GM10248 (cell line): ENCODE results near the gene GID4.

Experiments
- CTCF ChIA-PET: fragments of 300-600 bp; sonication (Branson Sonifier 250); formaldehyde crosslinking; extraction: SDS; loops from one replicate; lab custom pipeline; 2021; ENCODE audit warnings: antibody characterized with exemption; lab: Yijun Ruan, JAX
- POLR2A ChIA-PET: fragments of 350-650 bp; sonication (Branson Sonifier 250); formaldehyde crosslinking; extraction: SDS; loops from one replicate; lab custom pipeline; 2020; ENCODE audit warnings: antibody characterized with exemption; lab: Yijun Ruan, JAX
- DNase-seq: peaks from one replicate; pipeline ENCODE4 v3.0.0; 2012; ENCODE audit errors: extremely low spot score
- CTCF ChIP-seq: IDR thresholded peaks from 2 replicates; pipeline ENCODE4 v1.5.1; 2012; ENCODE audit warnings: mild to moderate bottlenecking, low read depth; ENCODE audit errors: extremely low read depth, missing control alignments, control extremely low read depth

Gene GID4

GRCh38 chr17:18110636-18111145 lies 71.5 kb downstream of the GID4 start:
- TF ChIP-seq CTCF: no peak
- ChIA-PET POLR2A (no interaction called here), CTCF (interaction anchor here (1.5 kb wide), 1 partner anchor 9 kb away, joined by 3 read pairs; no protein-coding TSS in a partner anchor)
- no peak for DNase-seq

GRCh38 chr17:18111330-18111971 lies 72.2 kb downstream of the GID4 start:
- ChIA-PET POLR2A (no interaction called here), CTCF (interaction anchor here (0.7 kb wide), 1 partner anchor 9 kb away, joined by 3 read pairs; no protein-coding TSS in a partner anchor)
- DNase-seq: no peak
- no peak for TF ChIP-seq CTCF

GRCh38 chr17:18115517-18115916 lies 76.3 kb downstream of the GID4 start:
- no peak for DNase-seq
- POLR2A ChIA-PET: no interaction called here
- CTCF ChIA-PET: interaction anchor here (0.7 to 1.2 kb wide), 3 partner anchors 10 to 27 kb away, joined by 3 to 4 read pairs (median 3); no protein-coding TSS in a partner anchor
- no peak for TF ChIP-seq CTCF

- DNase-seq: no peak
- no peak for TF ChIP-seq CTCF
- CTCF ChIA-PET: interaction anchor here (0.7 to 1.1 kb wide), 2 partner anchors 11 to 26 kb away, joined by 3 to 4 read pairs; no protein-coding TSS in a partner anchor
- POLR2A ChIA-PET: no interaction called here
Observed at GRCh38 chr17:18116078-18116477, 76.9 kb downstream of the GID4 start.

GRCh38 chr17:18117533-18117932 lies 78.3 kb downstream of the GID4 start:
- no peak for DNase-seq
- ChIA-PET POLR2A (no interaction called here), CTCF (no interaction called here)
- no peak for TF ChIP-seq CTCF
